ENCODE data around the gene COL27A1. TPM values are rescaled to one million over a fixed set of nuclear protein-coding genes. Genes with fewer than 3 reads are reported as not detected.

COL27A1 gene
- polyA plus RNA-seq, 1 donor (not counting 4 experiments of a cell fraction or from before 2014, with no cell fraction given): 14.0 TPM

- H3K36me3 ChIP-seq (ENCODE audit: control insufficient read depth in 2 of 2, extremely low read depth in 1 of 2, insufficient read depth in 2 of 2, low read length in 2 of 2): peaks cover 6 to 10% of the 10 kb centered on the region in 2 experiments
- no peak overlapping the region for H3K9ac ChIP-seq (ENCODE audit: control insufficient read depth, extremely low read depth, insufficient read depth, low read length)
- H3K9me1 ChIP-seq (ENCODE audit: control insufficient read depth, extremely low read depth, insufficient read depth, low read length): peaks cover 2% of the 10 kb centered on the region
- no peaks in the 10 kb centered on the region for H3K27me3 ChIP-seq (ENCODE audit: control insufficient read depth, extremely low read depth, insufficient read depth, low read length)
- H3K27ac ChIP-seq (ENCODE audit: control insufficient read depth, insufficient read depth, low read length): no peak overlapping the region
- no peak for TF ChIP-seq EZH2 (IDR thresholded peaks at IDR 0.05; ENCODE audit: low read length)
- no peak for TF ChIP-seq CTCF (optimal IDR thresholded peaks at IDR 0.05 in 1 of 3, IDR thresholded peaks at IDR 0.05 in 1 of 3, conservative IDR thresholded peaks at IDR 0.05 in 1 of 3; ENCODE audit: extremely low read depth in 1 of 3, insufficient read depth in 2 of 3, low read length in 3 of 3)
- DNase-seq (ENCODE audit: low read depth, low spot score) (no peak), FAIRE-seq (no peak)
- peaks cover 19% of the 10 kb centered on the region for H3K4me1 ChIP-seq (ENCODE audit: control insufficient read depth, extremely low read depth, insufficient read depth, low read length)
- H3K4me2 ChIP-seq (ENCODE audit: control insufficient read depth, extremely low read depth, insufficient read depth, low read depth, low read length): no peak overlapping the region
- H3K9me3 ChIP-seq (ENCODE audit: control insufficient read depth, low read depth, low read length): no peaks in the 10 kb centered on the region
- no peaks in the 10 kb centered on the region for H3K79me2 ChIP-seq (ENCODE audit: control insufficient read depth, insufficient read depth, low read length)
- no peaks in the 10 kb centered on the region for H4K20me1 ChIP-seq (ENCODE audit: control insufficient read depth, extremely low read depth, insufficient read depth, low read length)
- H3K4me3 ChIP-seq (ENCODE audit: control insufficient read depth in 2 of 3, extremely low read depth in 1 of 3, insufficient read depth in 2 of 3, low read depth in 1 of 3, low read length in 3 of 3): no peak overlapping the region
- dilution Hi-C loops (cut with MboI; ENCODE audit: extremely low pct_ligation_motif_present, low sequenced_read_pairs): no loop called here
- no peak overlapping the region for H2AFZ ChIP-seq (ENCODE audit: control insufficient read depth, low read length)
Measured at GRCh38 chr9:114344188-114344566, 188.8 kb downstream of the COL27A1 start.

DNA sequence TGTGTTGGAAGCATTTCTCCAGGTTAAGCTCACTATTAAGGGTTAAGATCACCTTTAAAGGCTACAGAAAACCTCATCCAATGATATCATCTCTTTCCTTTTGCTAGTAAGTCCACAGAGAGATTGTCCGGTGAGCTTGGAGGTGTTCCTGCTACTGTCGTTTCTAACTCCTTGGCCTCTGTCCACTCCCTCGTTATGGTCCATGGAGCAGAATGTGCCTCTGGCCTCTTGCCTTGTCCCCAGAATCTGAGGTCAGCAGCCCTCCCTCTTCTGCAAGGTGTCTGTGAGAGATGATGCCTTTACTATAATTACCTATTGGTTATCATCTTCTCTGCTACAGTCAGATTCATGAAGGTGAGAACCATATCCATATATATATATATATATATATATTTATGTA lies 189.4 kb downstream of the COL27A1 start:
- FAIRE-seq (no peak), DNase-seq (ENCODE audit: low read depth, low spot score) (no peak)
- TF ChIP-seq CTCF (optimal IDR thresholded peaks at IDR 0.05 in 1 of 3, IDR thresholded peaks at IDR 0.05 in 1 of 3, conservative IDR thresholded peaks at IDR 0.05 in 1 of 3; ENCODE audit: extremely low read depth in 1 of 3, insufficient read depth in 2 of 3, low read length in 3 of 3): no peak
- TF ChIP-seq EZH2 (IDR thresholded peaks at IDR 0.05; ENCODE audit: low read length): no peak
- H3K9me3 ChIP-seq (ENCODE audit: control insufficient read depth, low read depth, low read length): no peaks in the 10 kb centered on the region
- H4K20me1 ChIP-seq (ENCODE audit: control insufficient read depth, extremely low read depth, insufficient read depth, low read length): no peaks in the 10 kb centered on the region
- peaks cover 24% of the 10 kb centered on the region for H3K4me1 ChIP-seq (ENCODE audit: control insufficient read depth, extremely low read depth, insufficient read depth, low read length)
- H3K27ac ChIP-seq (ENCODE audit: control insufficient read depth, insufficient read depth, low read length): no peak overlapping the region
- H3K9ac ChIP-seq (ENCODE audit: control insufficient read depth, extremely low read depth, insufficient read depth, low read length): no peak overlapping the region
- no peak overlapping the region for H3K4me3 ChIP-seq (ENCODE audit: control insufficient read depth in 2 of 3, extremely low read depth in 1 of 3, insufficient read depth in 2 of 3, low read depth in 1 of 3, low read length in 3 of 3)
- H3K4me2 ChIP-seq (ENCODE audit: control insufficient read depth, extremely low read depth, insufficient read depth, low read depth, low read length): no peak overlapping the region
- no peaks in the 10 kb centered on the region for H3K79me2 ChIP-seq (ENCODE audit: control insufficient read depth, insufficient read depth, low read length)
- peaks cover 2% of the 10 kb centered on the region for H3K9me1 ChIP-seq (ENCODE audit: control insufficient read depth, extremely low read depth, insufficient read depth, low read length)
- H3K36me3 ChIP-seq (ENCODE audit: control insufficient read depth in 2 of 2, extremely low read depth in 1 of 2, insufficient read depth in 2 of 2, low read length in 2 of 2): peaks cover 6 to 10% of the 10 kb centered on the region in 2 experiments
- dilution Hi-C loops (cut with MboI; ENCODE audit: extremely low pct_ligation_motif_present, low sequenced_read_pairs): no loop called here
- no peak overlapping the region for H2AFZ ChIP-seq (ENCODE audit: control insufficient read depth, low read length)
- H3K27me3 ChIP-seq (ENCODE audit: control insufficient read depth, extremely low read depth, insufficient read depth, low read length): no peaks in the 10 kb centered on the region

Measured in keratinocyte (primary cell).